Upper lobe of left lung (tissue), 6 donors: ENCODE results near the gene DDHD1. TPM values are rescaled to one million over a fixed set of nuclear protein-coding genes. Genes with fewer than 3 reads are reported as not detected.

Source experiments
- ATAC-seq, 2 donors: fragments of 200-7000 bp; cut with Tn5 transposase; one replicate each; pipeline ENCODE4 v1.9.1; 2022; ENCODE audit warnings: mild to moderate bottlenecking in 2 of 2, moderate library complexity in 2 of 2; ENCODE audit not compliant: low FRiP score in 2 of 2
- DNase-seq, 2 donors: peaks; one replicate each; pipeline ENCODE4 v3.0.0-alpha.2; 2019 to 2020
- H3K27ac ChIP-seq, 4 donors: fragments of 200-600 bp; sonication (generic); one replicate each; pipeline ENCODE4 v1.5.1; 2016 to 2019
- H3K27me3 ChIP-seq, 4 donors: fragments of 200-600 bp; sonication (generic); one replicate each; pipeline ENCODE4 v1.5.1; 2017 to 2019
- H3K36me3 ChIP-seq, 4 donors: fragments of 200-600 bp; sonication (generic); one replicate each; pipeline ENCODE4 v1.5.1; 2016 to 2019
- H3K4me1 ChIP-seq, 4 donors: fragments of 200-600 bp; sonication (generic); one replicate each; pipeline ENCODE4 v1.5.1; 2018 to 2019
- H3K4me3 ChIP-seq, 4 donors: fragments of 200-600 bp; sonication (generic); one replicate each; pipeline ENCODE4 v1.5.1; 2017 to 2019; ENCODE audit warnings: mild to moderate bottlenecking in 2 of 4, moderate library complexity in 1 of 4
- H3K9me3 ChIP-seq, 4 donors: fragments of 200-600 bp; sonication (generic); one replicate each; pipeline ENCODE4 v1.5.1; 2018 to 2019
- EP300 ChIP-seq, 4 donors: sonication (generic); formaldehyde crosslinking; IDR thresholded peaks; one replicate each; pipeline ENCODE4 v1.5.1; 2017; ENCODE audit warnings: antibody characterized with exemption in 4 of 4, control low read depth in 2 of 4
- POLR2A ChIP-seq, 4 donors: fragments of 450-650 bp; IDR thresholded peaks; one replicate each; pipeline ENCODE4 v1.5.1; 2016 to 2017; ENCODE audit warnings: antibody characterized with exemption in 4 of 4, mild to moderate bottlenecking in 2 of 4
- POLR2AphosphoS5 ChIP-seq, 2 donors: sonication (generic); formaldehyde crosslinking; IDR thresholded peaks; one replicate each; pipeline ENCODE4 v1.5.1; 2017; ENCODE audit warnings: antibody characterized with exemption in 2 of 2
- WGBS, 2 donors: methylation state at CpG; one replicate each; pipeline ENCODE4 v1.1.5; 2017 to 2018; 5-methylcytosine and 5-hydroxymethylcytosine counted together
- total RNA-seq, 6 donors: library from RNA; depleted of rRNA in 4 of 6; stranded (reverse); fragments of >200 nt in 4 of 6; gene quantifications; one replicate each; pipeline versions ENCODE4 v1.1.0 to v1.2.1, GENCODE V29; 2016 to 2021
- TF ChIP-seq, protein P1 (sequence below), 6 experiments: fragments of 450-650 bp in 4 of 6; fragments of 200-600 bp in 2 of 6; sonication (generic) in 2 of 6; IDR thresholded peaks; one replicate each; pipeline ENCODE4 v1.5.1; 2016 to 2019; ENCODE audit warnings: antibody characterized with exemption in 6 of 6
- donor health status: DM: no; HTN: no; CAD: no; lungs with moderate emphysema.
- donor health status: DM: no; HTN: yes; CAD: no; lungs with severe emphysema.

DDHD1 gene
- total RNA-seq, 6 donors from 2014 or later, result 18.4 to 30.8 (median 25.8) TPM

DNA sequence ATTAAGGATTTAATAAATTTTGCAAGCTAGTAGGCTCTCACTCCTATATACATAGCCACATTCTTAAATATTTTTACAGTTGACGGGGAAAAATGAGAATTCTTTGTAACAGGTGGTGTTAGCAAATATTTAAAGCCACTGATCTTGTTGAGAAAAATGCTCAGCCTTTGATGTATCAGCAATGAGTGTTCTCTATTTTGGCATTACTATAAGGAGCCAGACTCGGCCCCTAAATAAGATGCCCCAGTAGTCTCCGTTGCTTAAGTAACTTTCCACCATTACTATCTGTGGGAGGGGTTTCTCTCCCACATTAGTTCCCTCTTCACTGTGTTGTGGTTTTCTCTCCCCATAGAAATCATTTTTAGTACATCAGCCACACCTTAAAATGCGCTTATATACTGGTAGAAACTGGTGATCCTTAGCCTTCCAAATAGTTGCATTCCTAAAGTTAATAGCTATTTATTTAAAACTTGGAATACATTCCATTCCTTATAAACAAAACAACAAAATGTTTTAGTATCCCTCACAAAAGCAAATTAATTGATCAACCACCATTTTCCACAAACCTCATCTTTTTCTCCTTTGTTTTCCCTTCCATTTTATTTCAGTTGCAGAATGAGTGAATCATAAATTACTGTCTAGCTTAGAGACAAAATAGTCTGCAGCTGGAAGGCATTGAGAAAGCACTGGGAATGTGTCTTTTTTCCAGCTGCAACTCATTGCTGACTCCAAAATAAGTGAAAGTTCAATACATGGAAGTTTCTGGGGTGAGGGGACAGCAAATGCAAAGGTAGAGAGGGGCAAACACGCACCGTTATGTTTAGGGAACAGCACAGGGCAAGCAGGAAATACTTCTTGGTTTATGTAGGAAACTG is 117.5 kb downstream of the DDHD1 start:
- H3K9me3 ChIP-seq, result no peaks in the 10 kb centered on the region
- DNase-seq, result no peak
- H3K4me1 ChIP-seq, result peaks cover 9 to 15% (median 10%) of the 10 kb centered on the region in 4 donors
- H3K36me3 ChIP-seq, result no peaks in the 10 kb centered on the region
- no peak overlapping the region for H3K27ac ChIP-seq
- no peak overlapping the region for H3K4me3 ChIP-seq
- WGBS, 2 donors, result 76 to 89% methylated on average over 6 of the region's 6 CpGs
- no peaks in the 10 kb centered on the region for H3K27me3 ChIP-seq
- peak in 1 of 2 donors; percentile 36 for ATAC-seq
- TF ChIP-seq EP300 (IDR thresholded peaks at IDR 0.05) (no peak), POLR2A (IDR thresholded peaks at IDR 0.05) (no peak), POLR2AphosphoS5 (IDR thresholded peaks at IDR 0.05) (no peak)
- TF ChIP-seq, protein P1, sequence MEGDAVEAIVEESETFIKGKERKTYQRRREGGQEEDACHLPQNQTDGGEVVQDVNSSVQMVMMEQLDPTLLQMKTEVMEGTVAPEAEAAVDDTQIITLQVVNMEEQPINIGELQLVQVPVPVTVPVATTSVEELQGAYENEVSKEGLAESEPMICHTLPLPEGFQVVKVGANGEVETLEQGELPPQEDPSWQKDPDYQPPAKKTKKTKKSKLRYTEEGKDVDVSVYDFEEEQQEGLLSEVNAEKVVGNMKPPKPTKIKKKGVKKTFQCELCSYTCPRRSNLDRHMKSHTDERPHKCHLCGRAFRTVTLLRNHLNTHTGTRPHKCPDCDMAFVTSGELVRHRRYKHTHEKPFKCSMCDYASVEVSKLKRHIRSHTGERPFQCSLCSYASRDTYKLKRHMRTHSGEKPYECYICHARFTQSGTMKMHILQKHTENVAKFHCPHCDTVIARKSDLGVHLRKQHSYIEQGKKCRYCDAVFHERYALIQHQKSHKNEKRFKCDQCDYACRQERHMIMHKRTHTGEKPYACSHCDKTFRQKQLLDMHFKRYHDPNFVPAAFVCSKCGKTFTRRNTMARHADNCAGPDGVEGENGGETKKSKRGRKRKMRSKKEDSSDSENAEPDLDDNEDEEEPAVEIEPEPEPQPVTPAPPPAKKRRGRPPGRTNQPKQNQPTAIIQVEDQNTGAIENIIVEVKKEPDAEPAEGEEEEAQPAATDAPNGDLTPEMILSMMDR (IDR thresholded peaks at IDR 0.05), result no peak

DNA sequence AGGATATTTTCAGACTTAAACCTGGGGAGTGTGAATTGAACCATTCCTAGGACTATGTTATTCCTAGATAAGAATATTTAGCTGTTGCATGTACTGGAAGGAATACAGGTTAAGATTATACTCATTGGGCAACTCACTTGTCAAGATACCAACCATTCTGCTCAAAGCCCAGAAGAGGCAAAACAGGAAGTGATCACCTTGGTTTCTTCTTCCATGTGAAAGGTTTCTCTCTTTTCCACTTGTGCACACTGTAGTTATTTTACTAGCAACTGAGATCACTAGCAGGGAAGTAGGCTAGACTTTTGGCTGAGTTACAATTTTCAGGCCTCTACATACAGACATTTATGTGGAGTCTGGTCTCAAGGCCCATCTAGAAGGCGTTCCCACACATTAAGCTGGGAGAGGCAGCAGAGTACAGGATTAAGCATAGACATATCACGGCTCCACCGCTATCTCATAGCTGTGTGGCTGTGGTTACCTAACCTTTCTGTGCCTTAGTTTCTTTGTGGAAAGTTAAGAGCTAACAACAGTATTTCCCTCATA is 118.4 kb downstream of the DDHD1 start:
- no peaks in the 10 kb centered on the region for H3K36me3 ChIP-seq
- H3K4me3 ChIP-seq, result no peak overlapping the region
- TF ChIP-seq, protein P1 (IDR thresholded peaks at IDR 0.05), result no peak
- TF ChIP-seq POLR2A (IDR thresholded peaks at IDR 0.05), result no peak
- no peak for DNase-seq
- H3K4me1 ChIP-seq, result peaks cover 9 to 15% (median 10%) of the 10 kb centered on the region in 4 donors
- H3K9me3 ChIP-seq, result no peaks in the 10 kb centered on the region
- ATAC-seq, result no peak
- H3K27me3 ChIP-seq, result no peaks in the 10 kb centered on the region
- H3K27ac ChIP-seq, result no peak overlapping the region
- 95 to 100% methylated on average over 3 of the region's 3 CpGs for WGBS, 2 donors

DNA sequence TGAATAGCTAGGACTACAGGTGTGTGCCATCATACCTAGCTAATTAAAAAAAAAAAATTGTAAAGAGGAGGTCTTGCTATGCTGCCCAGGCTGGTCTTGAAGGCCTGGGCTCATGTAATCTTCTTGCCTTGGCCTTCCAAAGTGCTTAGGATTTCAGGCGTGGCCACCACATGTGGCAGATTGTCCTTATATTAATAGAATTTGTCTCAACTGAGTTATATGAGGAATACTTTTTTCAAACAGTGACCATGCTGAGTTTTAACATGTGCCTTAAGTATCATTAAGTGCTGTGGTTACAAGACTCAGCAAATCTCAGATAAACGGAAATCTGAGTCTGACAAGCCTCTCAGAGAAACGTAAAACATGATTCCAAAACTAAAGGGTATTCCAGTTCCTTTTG is 119.1 kb downstream of the DDHD1 start:
- no peak for TF ChIP-seq POLR2AphosphoS5 (IDR thresholded peaks at IDR 0.05)
- TF ChIP-seq POLR2A (IDR thresholded peaks at IDR 0.05), result no peak
- TF ChIP-seq EP300 (IDR thresholded peaks at IDR 0.05), result no peak
- TF ChIP-seq, protein P1 (IDR thresholded peaks at IDR 0.05), result no peak
- H3K36me3 ChIP-seq, result no peaks in the 10 kb centered on the region
- no peaks in the 10 kb centered on the region for H3K27me3 ChIP-seq
- no peak overlapping the region for H3K27ac ChIP-seq
- H3K4me1 ChIP-seq, result peaks cover 9 to 15% (median 10%) of the 10 kb centered on the region in 4 donors
- no peak overlapping the region for H3K4me3 ChIP-seq
- DNase-seq, result no peak
- no peaks in the 10 kb centered on the region for H3K9me3 ChIP-seq
- WGBS, 2 donors, result 78 to 80% methylated on average over 3 of the region's 3 CpGs
- no peak for ATAC-seq

DNA sequence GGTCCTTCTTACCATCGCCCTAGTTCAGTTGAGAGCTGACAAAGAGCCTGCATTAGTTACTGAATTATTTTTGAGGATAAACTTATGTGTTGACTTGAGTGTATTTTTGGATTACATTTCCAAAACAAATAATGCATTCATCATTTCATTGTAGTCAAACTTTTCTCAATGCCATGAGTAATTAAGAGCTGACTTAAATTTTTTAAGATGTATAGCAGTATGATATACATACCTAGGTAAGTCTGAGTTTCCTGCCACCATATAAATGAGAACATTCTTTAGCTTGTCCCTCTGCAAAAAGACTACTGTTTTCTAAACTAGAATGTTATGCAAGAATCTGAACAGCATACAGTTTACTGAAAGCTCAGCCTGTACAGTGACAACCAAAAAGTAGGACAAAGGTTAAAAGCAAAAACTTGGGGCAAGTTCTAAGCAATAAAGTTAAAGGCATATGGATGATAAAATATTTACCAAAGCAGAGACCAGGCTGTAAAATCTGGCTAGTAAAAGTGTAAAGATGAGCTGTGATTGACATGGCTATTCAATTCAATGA is 120.2 kb downstream of the DDHD1 start:
- DNase-seq (no peak), ATAC-seq (no peak)
- Histone ChIP-seq H3K27me3 (no peaks in the 10 kb centered on the region), H3K36me3 (no peaks in the 10 kb centered on the region), H3K9me3 (no peaks in the 10 kb centered on the region), H3K27ac (no peak overlapping the region), H3K4me3 (no peak overlapping the region), H3K4me1 (peaks cover 9 to 15% (median 10%) of the 10 kb centered on the region in 4 donors)
- WGBS, 2 donors, result 80 to 84% methylated on average over 1 of the region's 1 CpG
- TF ChIP-seq, protein P1 (IDR thresholded peaks at IDR 0.05), result no peak
- TF ChIP-seq POLR2A (IDR thresholded peaks at IDR 0.05), result no peak
- no peak for TF ChIP-seq POLR2AphosphoS5 (IDR thresholded peaks at IDR 0.05)
- TF ChIP-seq EP300 (IDR thresholded peaks at IDR 0.05), result no peak
